Right lobe of liver (tissue), 4 donors: ENCODE results near the gene WFIKKN1.

Source experiments
- POLR2A ChIP-seq: fragments of 450-650 bp; IDR thresholded peaks from one replicate; pipeline ENCODE4 v1.6.1; 2017; ENCODE audit warnings: antibody characterized with exemption, mild to moderate bottlenecking
- TF ChIP-seq, protein P1 (sequence below), 4 donors: fragments of 200-600 bp in 3 of 4; fragments of 450-650 bp in 1 of 4; IDR thresholded peaks; one replicate each; pipeline versions ENCODE4 v1.5.1 to v1.8.0; 2016 to 2022; ENCODE audit warnings: antibody characterized with exemption in 4 of 4, mild to moderate bottlenecking in 2 of 4
- donor health status: DM: no; HTN: no; CAD: no.
- donor health status: DM: no; HTN: no; CAD: no.
- donor health status: DM: no; HTN: yes; CAD: no.

DNA sequence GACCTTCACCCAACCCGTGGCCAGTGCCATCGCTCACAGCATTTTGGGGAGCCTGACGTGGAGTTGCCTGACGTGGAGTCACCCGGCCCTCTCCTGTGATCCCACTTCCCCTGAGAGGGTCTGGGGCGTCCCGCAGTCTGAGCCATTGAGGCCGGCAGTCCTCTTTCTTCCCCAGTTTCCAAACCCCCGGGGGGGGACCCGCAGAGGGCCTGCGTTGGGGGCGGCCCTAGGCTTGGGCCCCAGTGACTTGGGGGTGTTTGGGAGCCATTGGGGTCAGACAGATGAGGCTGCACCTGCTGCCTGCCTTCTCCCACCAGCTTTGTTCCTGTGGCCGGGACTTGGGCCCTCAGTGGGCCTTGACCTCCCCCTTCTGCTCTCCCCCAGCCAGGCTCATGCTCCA, 38.9 kb downstream of the WFIKKN1 start:
- no peak for TF ChIP-seq POLR2A
- TF ChIP-seq, protein P1, sequence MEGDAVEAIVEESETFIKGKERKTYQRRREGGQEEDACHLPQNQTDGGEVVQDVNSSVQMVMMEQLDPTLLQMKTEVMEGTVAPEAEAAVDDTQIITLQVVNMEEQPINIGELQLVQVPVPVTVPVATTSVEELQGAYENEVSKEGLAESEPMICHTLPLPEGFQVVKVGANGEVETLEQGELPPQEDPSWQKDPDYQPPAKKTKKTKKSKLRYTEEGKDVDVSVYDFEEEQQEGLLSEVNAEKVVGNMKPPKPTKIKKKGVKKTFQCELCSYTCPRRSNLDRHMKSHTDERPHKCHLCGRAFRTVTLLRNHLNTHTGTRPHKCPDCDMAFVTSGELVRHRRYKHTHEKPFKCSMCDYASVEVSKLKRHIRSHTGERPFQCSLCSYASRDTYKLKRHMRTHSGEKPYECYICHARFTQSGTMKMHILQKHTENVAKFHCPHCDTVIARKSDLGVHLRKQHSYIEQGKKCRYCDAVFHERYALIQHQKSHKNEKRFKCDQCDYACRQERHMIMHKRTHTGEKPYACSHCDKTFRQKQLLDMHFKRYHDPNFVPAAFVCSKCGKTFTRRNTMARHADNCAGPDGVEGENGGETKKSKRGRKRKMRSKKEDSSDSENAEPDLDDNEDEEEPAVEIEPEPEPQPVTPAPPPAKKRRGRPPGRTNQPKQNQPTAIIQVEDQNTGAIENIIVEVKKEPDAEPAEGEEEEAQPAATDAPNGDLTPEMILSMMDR (IDR thresholded peaks at IDR 0.05), result no peak
